Nephron (organoid): ENCODE data around the gene NAB2.

Experiments used
- H3K27ac Mint-ChIP-seq, 3 experiments: 2 replicates each; pipeline ENCODE4 v1.8.0; 2020; ENCODE audit warnings: mixed read lengths in 3 of 3, mild to moderate bottlenecking in 2 of 3, moderate library complexity in 1 of 3
- H3K27me3 Mint-ChIP-seq: 2 replicates; pipeline ENCODE4 v1.8.0; 2021; ENCODE audit warnings: low read depth, mild to moderate bottlenecking, moderate library complexity, mixed read lengths
- H3K36me3 Mint-ChIP-seq: 2 replicates; pipeline ENCODE4 v1.8.0; 2020; ENCODE audit warnings: low read depth, mixed read lengths
- H3K4me1 Mint-ChIP-seq: 2 replicates; pipeline ENCODE4 v1.8.0; 2020; ENCODE audit warnings: mixed read lengths
- H3K4me3 Mint-ChIP-seq, 3 experiments: 2 replicates each; pipeline ENCODE4 v1.8.0; 2020; ENCODE audit warnings: mild to moderate bottlenecking in 3 of 3, mixed read lengths in 3 of 3, moderate library complexity in 2 of 3
- H3K9me3 Mint-ChIP-seq: 2 replicates; pipeline ENCODE4 v1.8.0; 2020; ENCODE audit warnings: mixed read lengths
- CTCF ChIP-seq, 3 experiments: fragments of 200-600 bp; sonication (generic); IDR thresholded peaks; one replicate each; pipeline ENCODE4 v1.5.0; 2021; ENCODE audit warnings: antibody characterized with exemption in 3 of 3; ENCODE audit not compliant: unreplicated experiment in 3 of 3

NAB2 gene

DNA sequence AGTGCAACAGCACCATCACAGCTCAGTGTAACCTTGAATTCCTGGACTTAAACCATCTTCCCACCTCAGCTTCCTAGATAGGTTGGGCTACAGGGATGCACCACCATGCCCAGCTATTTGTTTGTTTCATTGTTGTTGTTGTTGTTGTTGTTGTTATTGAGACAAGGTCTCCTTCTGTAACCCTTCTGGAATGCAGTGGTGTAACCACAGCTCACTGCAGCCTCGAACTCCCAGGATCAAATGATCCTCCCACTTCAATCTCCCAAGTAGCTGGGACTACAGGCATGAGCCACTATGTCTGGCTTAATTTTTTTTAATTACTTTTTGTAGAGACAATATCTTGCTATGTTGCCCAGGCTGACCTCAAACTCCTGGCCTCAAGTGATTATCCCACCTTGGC, 9.1 kb upstream of the NAB2 start:
- Mint-ChIP-seq H3K27ac (peak overlapping the region; percentile 84 to 95 (median 95)), H3K4me1 (peaks cover 26% of the 10 kb centered on the region), H3K36me3 (no peaks in the 10 kb centered on the region), H3K9me3 (no peaks in the 10 kb centered on the region), H3K27me3 (no peaks in the 10 kb centered on the region), H3K4me3 (peak overlapping the region; percentile 23 to 91 (median 91))
- TF ChIP-seq CTCF (IDR thresholded peaks at IDR 0.05; ENCODE audit: unreplicated experiment in 3 of 3) = no peak

DNA sequence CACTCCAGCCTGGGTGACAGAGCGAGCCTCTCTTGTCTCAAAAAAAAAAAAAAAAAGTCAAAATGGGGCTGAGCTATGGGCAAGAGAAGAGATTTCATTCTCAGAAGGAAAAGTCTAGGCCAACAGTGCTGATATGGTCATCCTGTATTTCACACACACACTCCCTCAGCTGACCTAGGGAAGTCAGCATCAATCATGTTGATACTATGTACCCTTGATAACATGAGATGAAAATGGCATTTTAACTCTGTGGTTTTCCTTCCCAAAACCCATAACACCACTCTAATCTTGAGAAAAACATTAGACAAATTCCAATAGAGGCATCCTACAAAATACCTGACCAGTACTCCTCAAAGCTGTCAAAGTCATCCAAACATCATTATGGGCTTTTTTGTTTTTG, 8.1 kb upstream of the NAB2 start:
- no peaks in the 10 kb centered on the region for H3K9me3 Mint-ChIP-seq
- TF ChIP-seq CTCF (IDR thresholded peaks at IDR 0.05; ENCODE audit: unreplicated experiment in 3 of 3) = no peak
- H3K27me3 Mint-ChIP-seq = no peaks in the 10 kb centered on the region
- H3K27ac Mint-ChIP-seq = peak overlapping the region in 2 of 3 experiments; percentile 82
- no peak overlapping the region for H3K4me3 Mint-ChIP-seq
- H3K36me3 Mint-ChIP-seq = no peaks in the 10 kb centered on the region
- H3K4me1 Mint-ChIP-seq = peaks cover 36% of the 10 kb centered on the region

- Mint-ChIP-seq H3K9me3 (no peaks in the 10 kb centered on the region), H3K27ac (peak overlapping the region; percentile 99 to 100 (median 100)), H3K36me3 (peaks cover 11% of the 10 kb centered on the region), H3K27me3 (no peaks in the 10 kb centered on the region), H3K4me1 (peaks cover 43% of the 10 kb centered on the region), H3K4me3 (peak overlapping the region; percentile 87 to 91 (median 91))
- no peak for TF ChIP-seq CTCF (IDR thresholded peaks at IDR 0.05; ENCODE audit: unreplicated experiment in 3 of 3)
These were observed 2.9 kb upstream of the NAB2 start for GRCh38 chr12:57085999-57086492.

- TF ChIP-seq CTCF (IDR thresholded peaks at IDR 0.05; ENCODE audit: unreplicated experiment in 3 of 3) = peak; percentile 34 to 46 (median 36)
- peak overlapping the region; percentile 99 to 100 (median 100) for H3K27ac Mint-ChIP-seq
- peaks cover 13% of the 10 kb centered on the region for H3K36me3 Mint-ChIP-seq
- H3K27me3 Mint-ChIP-seq = no peaks in the 10 kb centered on the region
- peak overlapping the region; percentile 87 to 91 (median 91) for H3K4me3 Mint-ChIP-seq
- no peaks in the 10 kb centered on the region for H3K9me3 Mint-ChIP-seq
- peaks cover 47% of the 10 kb centered on the region for H3K4me1 Mint-ChIP-seq
These were observed 2.4 kb upstream of the NAB2 start for GRCh38 chr12:57086493-57087009.

DNA sequence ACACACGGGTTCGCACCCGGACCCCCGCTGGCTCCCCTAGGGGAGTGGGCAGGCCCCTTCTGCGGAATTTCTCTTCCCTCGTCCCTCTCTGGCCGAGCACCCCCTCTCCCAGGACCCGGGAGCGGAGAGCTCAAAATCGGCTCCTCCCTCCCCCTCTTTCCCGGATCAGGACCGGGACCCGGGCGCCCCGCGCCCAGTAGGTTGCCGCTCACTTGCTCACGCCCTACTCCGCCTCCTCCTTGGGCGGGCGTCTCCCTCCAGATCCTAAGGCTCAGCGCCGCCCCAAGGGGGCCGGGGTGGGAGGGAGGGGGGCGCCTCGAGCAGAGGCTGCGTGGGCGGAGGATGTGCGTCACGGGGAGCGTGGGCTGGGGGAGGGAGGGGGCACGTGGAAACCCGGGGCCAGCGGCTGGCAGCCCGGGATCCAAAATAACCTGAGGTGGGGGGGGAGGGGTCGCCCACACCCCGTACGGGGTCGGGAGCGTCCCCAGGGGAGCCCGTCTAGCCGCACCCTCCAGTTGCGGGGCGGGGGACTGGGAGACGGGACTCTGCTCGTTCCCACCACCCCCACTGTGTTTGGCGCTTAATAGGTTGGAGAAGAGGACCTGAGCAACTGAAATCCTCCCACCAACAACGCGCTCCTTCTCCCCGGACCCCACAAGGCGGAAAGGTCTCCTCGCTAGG, 1.8 kb upstream of the NAB2 start:
- H3K36me3 Mint-ChIP-seq = peaks cover 16% of the 10 kb centered on the region
- H3K27ac Mint-ChIP-seq = peak overlapping the region; percentile 100
- no peaks in the 10 kb centered on the region for H3K9me3 Mint-ChIP-seq
- H3K27me3 Mint-ChIP-seq = no peaks in the 10 kb centered on the region
- H3K4me3 Mint-ChIP-seq = peak overlapping the region; percentile 87 to 98 (median 91)
- peaks cover 53% of the 10 kb centered on the region for H3K4me1 Mint-ChIP-seq
- no peak for TF ChIP-seq CTCF (IDR thresholded peaks at IDR 0.05; ENCODE audit: unreplicated experiment in 3 of 3)
